ENCODE measurements around the gene PGM2. TPM values are rescaled to one million over a fixed set of nuclear protein-coding genes. Genes with fewer than 3 reads are reported as not detected.

Gene PGM2
- total RNA-seq, 1 donor from 2014 or later: 27.8 TPM

- TF ChIP-seq CTCF (IDR thresholded peaks at IDR 0.05; ENCODE audit: insufficient read depth, low read length, poor library complexity, severe bottlenecking): no peak
- DNase-seq (ENCODE audit: low read depth): no peak
- H3K4me3 ChIP-seq (ENCODE audit: low read depth, low read length): no peak overlapping the region
- H3K36me3 ChIP-seq (ENCODE audit: control insufficient read depth, insufficient read depth, low read length): no peaks in the 10 kb centered on the region
- no peaks in the 10 kb centered on the region for H3K27me3 ChIP-seq (ENCODE audit: control insufficient read depth, insufficient read depth, low read length)
Measured at GRCh38 chr4:37881811-37882210, 55.3 kb downstream of the PGM2 start.

- Histone ChIP-seq H3K36me3 (ENCODE audit: control insufficient read depth, insufficient read depth, low read length) (no peaks in the 10 kb centered on the region), H3K4me3 (ENCODE audit: low read depth, low read length) (no peak overlapping the region), H3K27me3 (ENCODE audit: control insufficient read depth, insufficient read depth, low read length) (peaks cover 2% of the 10 kb centered on the region)
- TF ChIP-seq CTCF (IDR thresholded peaks at IDR 0.05; ENCODE audit: insufficient read depth, low read length, poor library complexity, severe bottlenecking): peak; percentile 11
- no peak for DNase-seq (ENCODE audit: low read depth)
Measured at GRCh38 chr4:37882665-37883296, 56.3 kb downstream of the PGM2 start.

GRCh38 chr4:37884855-37885487 is 58.5 kb downstream of the PGM2 start:
- Histone ChIP-seq H3K27me3 (ENCODE audit: control insufficient read depth, insufficient read depth, low read length) (peaks cover 8% of the 10 kb centered on the region), H3K36me3 (ENCODE audit: control insufficient read depth, insufficient read depth, low read length) (no peaks in the 10 kb centered on the region), H3K4me3 (ENCODE audit: low read depth, low read length) (no peak overlapping the region)
- TF ChIP-seq CTCF (IDR thresholded peaks at IDR 0.05; ENCODE audit: insufficient read depth, low read length, poor library complexity, severe bottlenecking): no peak
- DNase-seq (ENCODE audit: low read depth): no peak

GRCh38 chr4:37885496-37885895 is 59.0 kb downstream of the PGM2 start:
- peaks cover 14% of the 10 kb centered on the region for H3K27me3 ChIP-seq (ENCODE audit: control insufficient read depth, insufficient read depth, low read length)
- TF ChIP-seq CTCF (IDR thresholded peaks at IDR 0.05; ENCODE audit: insufficient read depth, low read length, poor library complexity, severe bottlenecking): no peak

GRCh38 chr4:37889849-37890800 is 63.6 kb downstream of the PGM2 start:
- DNase-seq (ENCODE audit: low read depth): no peak
- TF ChIP-seq CTCF (IDR thresholded peaks at IDR 0.05; ENCODE audit: insufficient read depth, low read length, poor library complexity, severe bottlenecking): peak; percentile 20
- no peaks in the 10 kb centered on the region for H3K36me3 ChIP-seq (ENCODE audit: control insufficient read depth, insufficient read depth, low read length)

More at GRCh38 chr4:37885496-37885895, 59.0 kb downstream of the PGM2 start:
- no peak for DNase-seq (ENCODE audit: low read depth)
- no peak overlapping the region for H3K4me3 ChIP-seq (ENCODE audit: low read depth, low read length)
- H3K36me3 ChIP-seq (ENCODE audit: control insufficient read depth, insufficient read depth, low read length): no peaks in the 10 kb centered on the region

More at GRCh38 chr4:37889849-37890800, 63.6 kb downstream of the PGM2 start:
- peak overlapping the region; percentile 64 for H3K4me3 ChIP-seq (ENCODE audit: low read depth, low read length)
- H3K27me3 ChIP-seq (ENCODE audit: control insufficient read depth, insufficient read depth, low read length): peaks cover 19% of the 10 kb centered on the region
